HG03378 (cell line): ENCODE data around the gene LHX5.

Experiments used
- ATAC-seq: cut with Tn5 transposase; IDR thresholded peaks from one replicate; pipeline ENCODE4 v1.9.1; 2021; ENCODE audit warnings: mild to moderate bottlenecking, moderate library complexity; ENCODE audit not compliant: unreplicated experiment

The LHX5 gene

GRCh38 chr12:113440947-113441782, 30.5 kb downstream of the LHX5 start:
- no peak for ATAC-seq

DNA sequence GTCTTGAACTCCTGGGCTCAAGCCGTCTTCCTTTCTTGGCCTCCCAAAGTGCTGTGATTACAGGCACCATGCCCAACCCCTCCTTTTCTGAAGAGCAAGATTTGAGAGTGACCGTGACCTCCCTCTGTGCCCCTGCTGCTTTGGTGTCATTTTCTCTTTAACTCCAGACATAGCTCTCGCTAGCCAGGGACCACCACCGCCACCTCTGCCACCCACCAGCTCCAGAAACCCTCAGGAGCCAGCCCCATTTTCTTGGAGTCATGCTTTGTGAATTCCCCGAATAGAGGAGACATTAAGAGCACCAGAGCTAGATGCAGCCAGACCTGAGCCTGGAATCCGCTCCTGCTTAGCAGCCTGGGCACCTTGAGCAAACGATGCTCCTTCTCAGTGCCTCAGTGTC, 31.3 kb downstream of the LHX5 start:
- ATAC-seq, result no peak

GRCh38 chr12:113439606-113440030, 32.1 kb downstream of the LHX5 start:
- no peak for ATAC-seq

DNA sequence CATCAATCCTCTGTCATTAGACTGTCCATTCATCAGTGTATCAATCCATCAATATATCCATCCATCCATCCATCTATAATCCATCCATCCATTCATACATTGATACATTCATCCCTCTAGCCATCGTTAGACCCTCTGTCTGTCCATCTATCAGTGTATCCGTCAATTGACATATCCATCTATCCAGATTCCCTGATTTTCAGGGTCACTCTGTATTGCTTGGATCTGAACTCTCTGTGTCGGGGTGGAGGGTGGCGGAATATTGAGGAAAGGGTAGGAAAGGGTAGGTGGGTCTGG, 32.4 kb downstream of the LHX5 start:
- ATAC-seq, result no peak

- ATAC-seq, result no peak
Measured at GRCh38 chr12:113438523-113439300, 33.0 kb downstream of the LHX5 start.

DNA sequence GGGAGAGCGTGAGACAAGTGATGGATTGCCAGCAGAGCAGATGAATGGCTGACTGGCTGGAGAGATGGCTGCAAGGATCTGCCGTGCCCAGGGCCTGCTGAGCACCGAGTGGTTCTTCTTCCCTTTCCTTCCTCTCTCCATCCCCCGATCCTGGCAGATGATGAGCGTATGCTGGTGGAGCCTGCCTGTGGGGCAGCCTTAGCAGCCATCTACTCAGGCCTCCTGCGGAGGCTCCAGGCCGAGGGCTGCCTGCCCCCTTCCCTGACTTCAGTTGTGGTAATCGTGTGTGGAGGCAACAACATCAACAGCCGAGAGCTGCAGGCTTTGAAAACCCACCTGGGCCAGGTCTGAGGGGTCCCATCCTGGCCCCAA, 34.0 kb downstream of the LHX5 start:
- no peak for ATAC-seq

GRCh38 chr12:113436993-113437728, 34.5 kb downstream of the LHX5 start:
- no peak for ATAC-seq

DNA sequence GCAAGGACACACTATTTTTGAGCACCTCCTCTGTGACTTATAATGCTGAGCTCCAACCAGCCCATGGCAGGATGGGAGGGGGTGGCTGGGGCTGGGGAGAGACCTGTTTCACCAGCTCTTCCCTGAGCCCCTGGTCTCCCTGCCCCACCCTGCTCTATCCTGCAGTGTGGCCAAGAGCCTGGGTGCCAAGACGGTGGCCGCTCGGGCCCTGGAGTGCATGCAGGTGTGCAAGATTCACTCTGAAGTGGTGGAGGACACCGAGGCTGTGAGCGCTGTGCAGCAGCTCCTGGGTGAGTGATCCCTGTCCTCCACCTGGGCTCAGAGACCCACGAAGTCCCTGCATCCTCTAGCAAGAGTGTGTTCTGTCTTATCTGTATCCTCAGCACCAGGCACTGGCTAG, 35.1 kb downstream of the LHX5 start:
- no peak for ATAC-seq

DNA sequence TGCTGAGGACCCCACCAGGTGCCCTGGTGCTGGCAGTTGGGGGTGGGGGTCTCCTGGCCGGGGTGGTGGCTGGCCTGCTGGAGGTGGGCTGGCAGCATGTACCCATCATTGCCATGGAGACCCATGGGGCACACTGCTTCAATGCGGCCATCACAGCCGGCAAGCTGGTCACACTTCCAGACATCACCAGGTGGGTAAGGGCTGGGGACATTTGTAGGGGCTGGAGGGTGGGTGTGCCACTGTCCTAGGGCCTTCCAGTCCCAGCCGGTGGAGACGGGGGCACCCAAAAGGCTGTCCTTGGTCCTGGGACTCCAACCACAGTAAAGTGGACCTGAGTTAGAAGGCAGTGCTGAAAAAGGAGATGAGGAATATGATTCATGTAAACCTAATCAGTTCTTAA, 36.3 kb downstream of the LHX5 start:
- no peak for ATAC-seq

GRCh38 chr12:113432986-113433385, 38.7 kb downstream of the LHX5 start:
- ATAC-seq, result no peak

DNA sequence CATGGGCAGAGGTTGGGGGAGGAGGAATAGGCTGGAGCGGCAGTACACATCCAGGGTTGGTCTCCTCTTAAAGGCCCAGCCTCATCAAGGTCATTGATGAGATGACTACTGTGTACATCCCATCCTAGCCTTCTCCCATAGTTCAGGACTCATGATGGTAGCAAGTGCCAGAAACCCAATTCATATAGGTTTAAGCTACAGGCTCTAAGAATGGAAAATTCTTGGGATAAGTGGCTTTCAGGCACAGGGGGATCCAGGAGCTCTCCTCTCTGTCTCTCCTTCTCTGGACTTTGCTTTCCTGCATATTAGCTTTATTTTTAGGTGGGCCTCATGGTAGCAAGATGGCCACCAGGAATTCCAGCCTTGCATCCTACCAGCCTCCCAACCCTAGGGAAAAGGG, 43.2 kb downstream of the LHX5 start:
- no peak for ATAC-seq

GRCh38 chr12:113427882-113428281, 43.8 kb downstream of the LHX5 start:
- no peak for ATAC-seq

DNA sequence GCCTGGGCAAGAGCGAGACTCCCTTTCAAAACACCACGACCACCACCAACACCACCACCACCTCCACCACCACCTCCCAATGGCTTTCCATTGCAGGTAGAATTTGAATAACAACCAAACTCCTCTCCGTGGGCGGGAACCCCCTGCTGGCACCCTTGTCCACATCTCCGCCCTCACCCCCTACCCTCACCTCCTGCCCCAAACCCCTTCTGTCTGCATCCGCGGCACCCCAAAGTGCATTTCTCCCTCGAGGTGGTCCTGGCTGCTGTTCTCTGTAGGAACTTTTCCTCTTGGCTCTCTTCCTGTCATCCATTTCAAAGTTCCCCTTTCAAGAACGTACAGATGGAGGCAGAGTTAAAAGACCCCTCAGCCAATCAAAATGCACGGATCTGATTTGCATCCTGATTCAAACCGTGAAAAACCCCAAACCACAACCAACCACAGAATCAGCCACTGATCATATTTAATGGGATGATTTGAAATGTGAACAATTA, 45.7 kb downstream of the LHX5 start:
- no peak for ATAC-seq

- no peak for ATAC-seq
Measured at GRCh38 chr12:113424915-113425823, 46.5 kb downstream of the LHX5 start.

- ATAC-seq, result no peak
Measured at GRCh38 chr12:113424456-113424855, 47.2 kb downstream of the LHX5 start.

DNA sequence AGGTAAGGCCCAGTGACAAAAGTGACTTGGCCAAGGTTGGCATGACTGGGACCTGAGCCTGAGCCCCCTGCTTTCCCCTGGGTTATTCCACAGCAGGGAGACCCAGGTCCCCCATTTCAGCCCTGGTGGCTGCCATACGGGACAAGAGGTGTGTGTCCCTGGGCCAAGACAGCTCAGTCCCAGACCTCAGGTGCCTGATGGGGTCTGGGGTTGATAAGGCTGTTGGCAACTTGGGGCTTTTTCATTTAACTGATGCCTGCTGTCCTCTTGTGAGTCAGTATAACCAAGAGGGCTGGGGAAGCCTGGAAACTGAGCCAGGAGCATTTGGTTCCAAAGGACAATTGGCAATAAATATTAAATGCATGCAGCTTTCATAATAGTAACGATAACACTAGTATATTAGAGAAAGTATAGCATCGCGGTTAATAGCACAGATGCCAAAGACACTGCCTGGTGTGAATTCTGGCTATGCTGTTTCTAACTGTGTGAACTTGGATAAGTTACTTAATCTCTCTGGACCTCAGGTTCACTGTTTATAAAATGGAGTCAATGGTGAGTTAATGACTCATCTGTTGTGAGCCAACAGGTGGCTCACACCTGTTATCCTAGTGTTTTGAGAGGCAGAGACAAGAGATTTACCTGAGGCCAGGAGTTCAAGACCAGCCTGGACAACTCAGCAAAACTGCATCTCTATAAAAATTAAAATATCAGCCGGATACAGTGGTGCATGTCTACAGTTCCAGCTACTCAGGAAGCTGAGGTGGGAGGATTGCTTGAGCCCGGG, 48.6 kb downstream of the LHX5 start:
- ATAC-seq, result no peak

DNA sequence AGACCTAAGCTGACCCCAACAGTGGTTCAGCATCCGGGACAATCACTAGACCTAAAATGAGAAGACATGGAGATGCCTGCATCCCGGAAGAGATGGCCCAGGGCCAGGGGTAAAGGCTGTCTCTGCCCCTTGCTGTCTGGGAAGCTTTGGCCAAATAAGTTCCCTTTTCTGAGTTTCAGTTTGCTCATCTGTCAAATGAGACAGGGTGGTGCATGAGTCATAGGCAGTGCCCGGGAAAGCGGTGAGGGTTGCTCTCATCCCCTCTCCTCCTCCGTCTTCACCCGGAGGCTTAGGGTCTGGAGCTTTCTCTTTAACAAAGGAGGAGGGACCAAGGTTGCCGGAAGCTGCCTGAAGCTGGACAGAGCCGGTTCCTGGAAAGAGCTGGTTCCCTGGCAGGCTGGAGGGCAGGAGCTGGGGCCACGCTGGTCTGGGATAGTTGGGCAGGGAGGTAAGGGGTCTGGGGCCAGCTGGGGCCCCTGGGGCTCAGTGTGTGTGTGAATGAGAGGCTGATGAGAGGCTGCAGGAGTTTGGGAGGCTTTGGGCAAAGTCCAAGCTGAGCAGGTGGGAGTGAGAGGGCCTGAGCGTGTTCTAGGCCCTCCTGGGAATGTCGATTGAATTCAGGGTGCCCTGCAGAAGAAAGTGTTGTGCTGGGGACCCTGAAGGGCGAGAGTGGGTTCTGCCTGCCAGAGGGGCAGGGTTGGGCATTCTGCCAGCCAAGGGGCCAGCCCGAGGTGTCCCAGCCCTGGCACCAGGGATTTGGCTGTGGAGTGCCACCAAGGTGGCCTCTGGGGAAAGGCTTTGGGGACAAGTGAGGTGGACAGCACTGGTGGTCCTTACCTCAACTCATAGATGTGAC, 49.4 kb downstream of the LHX5 start, which contains the start of gene SDSL:
TSS of gene SDSL (plus strand) at position 351 of the 856 bp plus-strand sequence. CDS start 5,603 bp downstream, outside the sequence.
- ATAC-seq, result peak; percentile 90

DNA sequence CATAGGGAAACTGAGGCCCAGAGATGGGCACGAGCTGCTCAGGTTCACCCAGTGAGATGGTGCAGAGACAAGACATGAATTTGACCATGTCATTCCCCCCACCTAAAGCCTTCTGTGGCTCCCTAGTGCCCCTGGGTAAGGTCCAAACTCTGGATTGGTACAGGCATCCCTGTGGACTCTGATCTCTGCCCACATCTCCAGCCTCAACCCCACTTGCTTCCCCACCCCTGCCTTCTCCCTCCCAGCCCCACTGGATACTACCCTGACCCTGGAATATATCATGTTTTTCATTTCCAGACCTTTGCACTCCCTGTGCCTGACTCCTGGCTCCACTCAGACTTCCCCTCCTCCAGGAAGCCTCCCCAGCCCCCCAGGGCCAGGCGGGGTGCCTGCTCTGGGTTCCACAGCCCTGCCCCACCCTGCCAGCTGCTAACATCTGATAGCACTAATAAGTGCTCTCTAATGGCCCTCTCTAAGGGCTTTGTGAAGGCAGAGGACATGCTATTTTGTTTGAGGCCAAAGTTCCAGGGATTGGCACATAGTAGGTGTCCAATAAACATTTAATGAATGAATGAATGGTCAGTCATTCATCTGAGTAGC, 50.6 kb downstream of the LHX5 start:
- no peak for ATAC-seq
